ENCODE results near the gene GYG1. TPM values are rescaled to one million over a fixed set of nuclear protein-coding genes. Genes with fewer than 3 reads are reported as not detected.

GYG1 gene
- total and polyA plus RNA-seq, 2 donors (not counting 1 experiment from before 2014, with no cell fraction given), result 10.8 to 20.4 TPM

- Histone ChIP-seq H4K20me1 (ENCODE audit: control insufficient read depth, insufficient read depth, low read length, poor library complexity, severe bottlenecking) (no peaks in the 10 kb centered on the region), H3K9ac (ENCODE audit: low read length) (no peak overlapping the region), H3K27me3 (replicated peaks in 1 of 4; ENCODE audit: control extremely low read depth in 1 of 4, control insufficient read depth in 3 of 4, insufficient read depth in 4 of 4, low read length in 3 of 4) (no peaks in the 10 kb centered on the region), H3K9me3 (ENCODE audit: control extremely low read depth in 1 of 3, control insufficient read depth in 2 of 3, insufficient read depth in 1 of 3, low read length in 2 of 3) (no peaks in the 10 kb centered on the region), H3K36me3 (replicated peaks in 1 of 2; ENCODE audit: control extremely low read depth in 1 of 2, control insufficient read depth in 1 of 2, extremely low read depth in 1 of 2, insufficient read depth in 2 of 2, low read length in 1 of 2) (peaks cover 10 to 19% of the 10 kb centered on the region in 2 experiments), H3K4me3 (ENCODE audit: control extremely low read depth in 1 of 5, extremely low read depth in 1 of 5, insufficient read depth in 1 of 5, low read depth in 2 of 5, low read length in 4 of 5) (no peak overlapping the region), H3K27ac (ENCODE audit: low read length in 2 of 2) (no peak overlapping the region), H2AFZ (ENCODE audit: insufficient read depth, low read depth, low read length, poor library complexity, severe bottlenecking) (no peak overlapping the region), H3K79me2 (ENCODE audit: control insufficient read depth, insufficient read depth, low read length) (no peaks in the 10 kb centered on the region), H3K4me1 (ENCODE audit: control insufficient read depth in 2 of 2, insufficient read depth in 2 of 2, low read length in 2 of 2) (peaks cover 6 to 7% of the 10 kb centered on the region in 2 donors), H3K4me2 (replicated peaks; ENCODE audit: low read depth, low read length, poor library complexity, severe bottlenecking) (no peak overlapping the region)
- intact Hi-C loops (cut with micrococcal nuclease), result no loop called here
- CTCF ChIA-PET, result interaction anchor here (0.6 kb wide), 1 partner anchor 52 kb away, joined by 3 read pairs; no protein-coding TSS in a partner anchor
- POLR2A ChIA-PET, result no interaction called here
- no peaks in the 10 kb centered on the region for H3K27me3 Mint-ChIP-seq
- ATAC-seq (ENCODE audit: low read depth) (no peak), DNase-seq (no peak)
- TF ChIP-seq EZH2 (IDR thresholded peaks at IDR 0.05; ENCODE audit: borderline replicate concordance, insufficient read depth, low read depth, low read length, poor library complexity, severe bottlenecking) (no peak), CTCF (IDR thresholded peaks at IDR 0.05) (no peak)
- H3K27ac Mint-ChIP-seq, result no peak overlapping the region
- 75% methylated on average over 2 of the region's 4 CpGs for WGBS (ENCODE audit: insufficient coverage)
- no peaks in the 10 kb centered on the region for H3K9me3 Mint-ChIP-seq (ENCODE audit: insufficient read depth)
- H3K4me3 Mint-ChIP-seq, result no peak overlapping the region
- peaks cover 8% of the 10 kb centered on the region for H3K4me1 Mint-ChIP-seq
Measured at GRCh38 chr3:149004622-149005021, 13.3 kb downstream of the GYG1 start.

GRCh38 chr3:149005416-149005815 lies 14.1 kb downstream of the GYG1 start:
- intact Hi-C loops (cut with micrococcal nuclease), result no loop called here
- no peak overlapping the region for H3K27ac ChIP-seq (ENCODE audit: low read length in 2 of 2)
- H3K4me1 Mint-ChIP-seq, result peaks cover 8% of the 10 kb centered on the region
- H3K27me3 Mint-ChIP-seq, result no peaks in the 10 kb centered on the region
- peaks cover 10 to 19% of the 10 kb centered on the region in 2 experiments for H3K36me3 ChIP-seq (replicated peaks in 1 of 2; ENCODE audit: control extremely low read depth in 1 of 2, control insufficient read depth in 1 of 2, extremely low read depth in 1 of 2, insufficient read depth in 2 of 2, low read length in 1 of 2)
- no peak overlapping the region for H3K4me2 ChIP-seq (replicated peaks; ENCODE audit: low read depth, low read length, poor library complexity, severe bottlenecking)
- H3K9ac ChIP-seq (ENCODE audit: low read length), result no peak overlapping the region
- no peak overlapping the region for H2AFZ ChIP-seq (ENCODE audit: insufficient read depth, low read depth, low read length, poor library complexity, severe bottlenecking)
- H3K9me3 Mint-ChIP-seq (ENCODE audit: insufficient read depth), result no peaks in the 10 kb centered on the region
- H3K9me3 ChIP-seq (ENCODE audit: control extremely low read depth in 1 of 3, control insufficient read depth in 2 of 3, insufficient read depth in 1 of 3, low read length in 2 of 3), result no peaks in the 10 kb centered on the region
- no peaks in the 10 kb centered on the region for H3K79me2 ChIP-seq (ENCODE audit: control insufficient read depth, insufficient read depth, low read length)
- WGBS (ENCODE audit: insufficient coverage), result no CpG with 5 or more reads among the region's 1 CpG
- ChIA-PET CTCF (no interaction called here), POLR2A (no interaction called here)
- TF ChIP-seq EZH2 (IDR thresholded peaks at IDR 0.05; ENCODE audit: borderline replicate concordance, insufficient read depth, low read depth, low read length, poor library complexity, severe bottlenecking) (no peak), CTCF (IDR thresholded peaks at IDR 0.05) (no peak)
- ATAC-seq (ENCODE audit: low read depth) (no peak), DNase-seq (no peak)
- H3K27ac Mint-ChIP-seq, result no peak overlapping the region
- no peaks in the 10 kb centered on the region for H4K20me1 ChIP-seq (ENCODE audit: control insufficient read depth, insufficient read depth, low read length, poor library complexity, severe bottlenecking)
- no peak overlapping the region for H3K4me3 Mint-ChIP-seq
- H3K4me3 ChIP-seq (ENCODE audit: control extremely low read depth in 1 of 5, extremely low read depth in 1 of 5, insufficient read depth in 1 of 5, low read depth in 2 of 5, low read length in 4 of 5), result no peak overlapping the region
- H3K27me3 ChIP-seq (replicated peaks in 1 of 4; ENCODE audit: control extremely low read depth in 1 of 4, control insufficient read depth in 3 of 4, insufficient read depth in 4 of 4, low read length in 3 of 4), result no peaks in the 10 kb centered on the region
- H3K4me1 ChIP-seq (ENCODE audit: control insufficient read depth in 2 of 2, insufficient read depth in 2 of 2, low read length in 2 of 2), result peaks cover 6 to 7% of the 10 kb centered on the region in 2 donors
